Sigmoid colon (tissue), 7 donors: ENCODE measurements around the gene NACC1. TPM values are rescaled to one million over a fixed set of nuclear protein-coding genes. Genes with fewer than 3 reads are reported as not detected.

Experiments
- DNase-seq: peaks from one replicate; pipeline ENCODE4 v3.0.0-alpha.2; 2019
- H3K27ac ChIP-seq, 4 donors: fragments of 200-600 bp; sonication (generic); one replicate each; pipeline ENCODE4 v1.5.1; 2016 to 2019; ENCODE audit warnings: mild to moderate bottlenecking in 1 of 4
- H3K27me3 ChIP-seq, 3 donors: fragments of 200-600 bp; sonication (generic); one replicate each; pipeline ENCODE4 v1.5.1; 2019; ENCODE audit warnings: mild to moderate bottlenecking in 1 of 3
- H3K36me3 ChIP-seq, 4 donors: fragments of 200-600 bp; sonication (generic); one replicate each; pipeline ENCODE4 v1.5.1; 2016 to 2019
- H3K4me1 ChIP-seq, 4 donors: fragments of 200-600 bp; sonication (generic); one replicate each; pipeline ENCODE4 v1.5.1; 2017 to 2019
- H3K4me3 ChIP-seq, 4 donors: fragments of 200-600 bp; sonication (generic); one replicate each; pipeline ENCODE4 v1.5.1; 2017 to 2019; ENCODE audit warnings: mild to moderate bottlenecking in 2 of 4, moderate library complexity in 1 of 4
- H3K9me3 ChIP-seq, 4 donors: fragments of 200-600 bp in 3 of 4; sonication (generic) in 3 of 4; one replicate each; pipeline versions ENCODE4 v1.5.1 to v1.6.1; 2013 to 2019
- EP300 ChIP-seq, 4 donors: sonication (generic); formaldehyde crosslinking; IDR thresholded peaks; one replicate each; pipeline ENCODE4 v1.6.1; 2017; ENCODE audit warnings: antibody characterized with exemption in 4 of 4
- POLR2A ChIP-seq, 2 donors: fragments of 450-650 bp; IDR thresholded peaks; one replicate each; pipeline ENCODE4 v1.6.1; 2016; ENCODE audit warnings: antibody characterized with exemption in 2 of 2, mild to moderate bottlenecking in 2 of 2, moderate library complexity in 2 of 2
- POLR2AphosphoS5 ChIP-seq, 4 donors: sonication (generic); formaldehyde crosslinking; IDR thresholded peaks; one replicate each; pipeline ENCODE4 v1.6.1; 2017; ENCODE audit warnings: antibody characterized with exemption in 4 of 4
- WGBS, 2 donors: extraction: QIAGEN DNeasy Blood & Tissue Kit; methylation state at CpG; one replicate each; pipeline ENCODE4 v1.1.7; 2013; 5-methylcytosine and 5-hydroxymethylcytosine counted together
- intact Hi-C: fragments of 100-400 bp; cut with DNase I; formaldehyde crosslinking; loops from one replicate; pipeline ENCODE4 v1.15.1; 2023
- polyA plus RNA-seq, 3 donors: library from polyadenylated mRNA; stranded (reverse); fragments of 200-250 nt; gene quantifications; one replicate each; pipeline ENCODE4 v1.2.3, GENCODE V29; 2013
- total RNA-seq, 4 donors: library from RNA; depleted of rRNA; stranded (reverse); fragments of >200 nt; gene quantifications; one replicate each; pipeline ENCODE4 v1.1.0, GENCODE V29; 2016
- TF ChIP-seq, protein P1 (sequence below), 4 experiments: fragments of 450-650 bp in 3 of 4; fragments of 200-600 bp in 1 of 4; IDR thresholded peaks; one replicate each; pipeline ENCODE4 v1.5.1; 2016 to 2019; ENCODE audit warnings: antibody characterized with exemption in 4 of 4, mild to moderate bottlenecking in 3 of 4, moderate library complexity in 2 of 4
- donor health status: healthy with polysubstance abuse.
- donor health status: Bipolar disorder and iron deficiency.
- donor health status: healthy.

NACC1 gene
- total and polyA plus RNA-seq, 7 donors: 8.1 to 67.2 (median 18.8) TPM

DNA sequence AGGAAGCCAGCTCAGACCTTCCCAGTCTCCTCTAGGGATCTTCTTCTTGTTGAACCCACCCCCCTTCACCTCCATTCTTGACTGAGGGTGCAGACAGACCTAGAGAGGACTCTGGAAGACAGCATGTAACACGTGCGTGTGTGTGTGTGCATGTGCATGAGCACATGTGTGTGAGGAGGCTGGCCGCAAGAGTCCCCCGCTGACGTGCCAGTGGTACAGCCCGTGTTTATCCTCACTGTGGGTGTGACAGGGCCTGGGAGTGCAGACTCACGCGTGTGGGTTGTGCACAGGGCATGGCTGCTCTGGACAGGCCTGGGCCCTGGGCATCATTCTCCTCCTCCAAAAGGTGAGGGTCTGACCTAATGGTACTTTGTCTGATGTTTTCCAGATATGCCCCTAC is 41.7 kb upstream of the NACC1 start:
- DNase-seq: no peak
- H3K36me3 ChIP-seq: peaks cover 5 to 42% (median 20%) of the 10 kb centered on the region in 4 donors
- intact Hi-C loops: loop anchor here (5.0 kb wide), 1 partner anchor 79 kb away; the partner anchor contains the start of gene NFIX

DNA sequence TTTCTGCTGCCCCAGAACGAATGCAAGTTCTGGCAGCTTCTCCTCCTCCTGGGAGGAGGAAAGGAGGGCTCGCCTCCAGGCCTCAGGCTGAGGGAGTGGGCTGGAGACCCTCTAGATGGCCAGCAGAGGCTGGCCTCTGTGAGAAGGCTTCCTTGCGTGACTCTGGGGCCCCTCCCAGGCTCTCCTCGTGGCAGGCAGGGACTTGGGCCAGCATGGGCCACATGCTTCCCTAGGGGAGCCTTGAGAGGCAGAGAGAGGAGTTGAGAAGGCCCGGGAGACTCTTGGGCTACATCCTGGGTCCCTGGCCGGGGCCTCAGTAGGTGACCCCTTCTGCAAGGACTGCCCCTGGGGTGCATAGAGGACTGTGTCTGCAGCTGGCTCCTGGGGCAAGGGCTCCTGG is 41.3 kb upstream of the NACC1 start:
- Histone ChIP-seq H3K4me3 (no peak overlapping the region), H3K36me3 (peaks cover 5 to 46% (median 21%) of the 10 kb centered on the region in 4 donors), H3K27me3 (no peaks in the 10 kb centered on the region), H3K4me1 (peaks cover 0 to 91% (median 71%) of the 10 kb centered on the region in 4 donors), H3K27ac (peak overlapping the region; percentile 59 to 97 (median 87)), H3K9me3 (no peaks in the 10 kb centered on the region)
- intact Hi-C loops: loop anchor here (5.0 kb wide), 1 partner anchor 79 kb away; the partner anchor contains the start of gene NFIX
- 55 to 60% methylated on average over 6 of the region's 6 CpGs for WGBS, 2 donors
- DNase-seq: no peak
- no peak for TF ChIP-seq POLR2A (IDR thresholded peaks at IDR 0.05)
- TF ChIP-seq EP300 (IDR thresholded peaks at IDR 0.05): no peak
- no peak for TF ChIP-seq POLR2AphosphoS5 (IDR thresholded peaks at IDR 0.05)
- TF ChIP-seq, protein P1, sequence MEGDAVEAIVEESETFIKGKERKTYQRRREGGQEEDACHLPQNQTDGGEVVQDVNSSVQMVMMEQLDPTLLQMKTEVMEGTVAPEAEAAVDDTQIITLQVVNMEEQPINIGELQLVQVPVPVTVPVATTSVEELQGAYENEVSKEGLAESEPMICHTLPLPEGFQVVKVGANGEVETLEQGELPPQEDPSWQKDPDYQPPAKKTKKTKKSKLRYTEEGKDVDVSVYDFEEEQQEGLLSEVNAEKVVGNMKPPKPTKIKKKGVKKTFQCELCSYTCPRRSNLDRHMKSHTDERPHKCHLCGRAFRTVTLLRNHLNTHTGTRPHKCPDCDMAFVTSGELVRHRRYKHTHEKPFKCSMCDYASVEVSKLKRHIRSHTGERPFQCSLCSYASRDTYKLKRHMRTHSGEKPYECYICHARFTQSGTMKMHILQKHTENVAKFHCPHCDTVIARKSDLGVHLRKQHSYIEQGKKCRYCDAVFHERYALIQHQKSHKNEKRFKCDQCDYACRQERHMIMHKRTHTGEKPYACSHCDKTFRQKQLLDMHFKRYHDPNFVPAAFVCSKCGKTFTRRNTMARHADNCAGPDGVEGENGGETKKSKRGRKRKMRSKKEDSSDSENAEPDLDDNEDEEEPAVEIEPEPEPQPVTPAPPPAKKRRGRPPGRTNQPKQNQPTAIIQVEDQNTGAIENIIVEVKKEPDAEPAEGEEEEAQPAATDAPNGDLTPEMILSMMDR (IDR thresholded peaks at IDR 0.05): no peak

More for the DNA sequence above, 41.7 kb upstream of the NACC1 start:
- TF ChIP-seq EP300 (IDR thresholded peaks at IDR 0.05) (no peak), POLR2AphosphoS5 (IDR thresholded peaks at IDR 0.05) (no peak), POLR2A (IDR thresholded peaks at IDR 0.05) (no peak)
- TF ChIP-seq, protein P1 (IDR thresholded peaks at IDR 0.05): no peak
- H3K27me3 ChIP-seq: no peaks in the 10 kb centered on the region
- no peaks in the 10 kb centered on the region for H3K9me3 ChIP-seq
- peaks cover 0 to 91% (median 71%) of the 10 kb centered on the region in 4 donors for H3K4me1 ChIP-seq
- no peak overlapping the region for H3K4me3 ChIP-seq
- 57 to 78% methylated on average over 8 of the region's 8 CpGs for WGBS, 2 donors
- H3K27ac ChIP-seq: peak overlapping the region; percentile 54 to 97 (median 87)

DNA sequence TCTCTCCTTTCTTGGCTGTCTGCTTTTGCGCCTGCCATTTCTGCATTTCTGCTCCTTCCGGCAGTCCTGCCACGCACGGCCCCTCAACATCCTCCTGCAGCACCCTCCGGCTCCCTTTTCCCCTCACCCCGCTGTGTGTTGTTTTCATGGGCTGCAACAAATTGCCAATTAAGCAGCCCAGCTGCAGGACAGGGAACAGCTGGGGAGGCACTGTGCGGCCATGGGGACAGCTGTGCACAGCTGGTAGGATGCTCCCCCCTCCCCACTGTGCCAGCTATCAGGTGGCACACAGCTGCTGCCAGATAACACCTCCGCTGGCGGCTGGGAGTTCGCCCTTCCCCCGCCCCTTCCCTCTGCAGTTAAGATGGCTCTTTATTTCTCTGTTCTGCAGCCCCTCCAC is 40.8 kb upstream of the NACC1 start:
- no peaks in the 10 kb centered on the region for H3K9me3 ChIP-seq
- no peak for TF ChIP-seq POLR2A (IDR thresholded peaks at IDR 0.05)
- TF ChIP-seq POLR2AphosphoS5 (IDR thresholded peaks at IDR 0.05): peak in 1 of 4 donors; percentile 30
- no peaks in the 10 kb centered on the region for H3K27me3 ChIP-seq
- intact Hi-C loops: loop anchor here (5.0 kb wide), 1 partner anchor 80 kb away; the partner anchor contains the start of gene NFIX
- H3K36me3 ChIP-seq: peaks cover 5 to 49% (median 23%) of the 10 kb centered on the region in 4 donors
- DNase-seq: no peak
- H3K4me3 ChIP-seq: no peak overlapping the region
- peaks cover 0 to 91% (median 72%) of the 10 kb centered on the region in 4 donors for H3K4me1 ChIP-seq
- WGBS, 2 donors: 41 to 58% methylated on average over 11 of the region's 11 CpGs
- H3K27ac ChIP-seq: peak overlapping the region; percentile 79 to 97 (median 88)

DNA sequence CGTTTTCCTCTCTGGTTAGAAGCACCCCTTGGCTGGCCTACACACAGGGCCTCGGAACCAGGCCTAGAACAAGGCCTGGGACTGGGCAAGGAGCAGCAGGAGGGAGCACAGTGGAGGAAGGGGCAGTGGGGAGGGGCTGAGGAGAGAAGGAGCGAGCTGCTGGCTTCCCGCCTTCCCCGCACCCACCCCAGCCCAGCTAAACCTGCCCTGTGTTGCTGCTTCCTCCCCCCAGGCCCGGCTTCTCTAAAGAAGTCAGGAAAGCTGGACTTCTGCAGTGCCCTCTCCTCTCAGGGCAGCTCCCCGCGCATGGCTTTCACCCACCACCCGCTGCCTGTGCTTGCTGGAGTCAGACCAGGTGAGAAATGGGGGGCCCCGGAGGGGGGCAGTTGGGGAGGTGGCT is 39.7 kb upstream of the NACC1 start:
- intact Hi-C loops: loop anchor here (5.0 kb wide), 1 partner anchor 81 kb away; the partner anchor contains the start of gene NFIX
- Histone ChIP-seq H3K27ac (peak overlapping the region; percentile 79 to 97 (median 88)), H3K36me3 (peaks cover 5 to 53% (median 24%) of the 10 kb centered on the region in 4 donors), H3K4me3 (no peak overlapping the region), H3K4me1 (peaks cover 0 to 91% (median 73%) of the 10 kb centered on the region in 4 donors), H3K9me3 (no peaks in the 10 kb centered on the region), H3K27me3 (no peaks in the 10 kb centered on the region)
- 52 to 76% methylated on average over 10 of the region's 10 CpGs for WGBS, 2 donors
- TF ChIP-seq, protein P1 (IDR thresholded peaks at IDR 0.05): no peak
- TF ChIP-seq POLR2A (IDR thresholded peaks at IDR 0.05) (no peak), EP300 (IDR thresholded peaks at IDR 0.05) (no peak), POLR2AphosphoS5 (IDR thresholded peaks at IDR 0.05) (no peak)
- DNase-seq: no peak

DNA sequence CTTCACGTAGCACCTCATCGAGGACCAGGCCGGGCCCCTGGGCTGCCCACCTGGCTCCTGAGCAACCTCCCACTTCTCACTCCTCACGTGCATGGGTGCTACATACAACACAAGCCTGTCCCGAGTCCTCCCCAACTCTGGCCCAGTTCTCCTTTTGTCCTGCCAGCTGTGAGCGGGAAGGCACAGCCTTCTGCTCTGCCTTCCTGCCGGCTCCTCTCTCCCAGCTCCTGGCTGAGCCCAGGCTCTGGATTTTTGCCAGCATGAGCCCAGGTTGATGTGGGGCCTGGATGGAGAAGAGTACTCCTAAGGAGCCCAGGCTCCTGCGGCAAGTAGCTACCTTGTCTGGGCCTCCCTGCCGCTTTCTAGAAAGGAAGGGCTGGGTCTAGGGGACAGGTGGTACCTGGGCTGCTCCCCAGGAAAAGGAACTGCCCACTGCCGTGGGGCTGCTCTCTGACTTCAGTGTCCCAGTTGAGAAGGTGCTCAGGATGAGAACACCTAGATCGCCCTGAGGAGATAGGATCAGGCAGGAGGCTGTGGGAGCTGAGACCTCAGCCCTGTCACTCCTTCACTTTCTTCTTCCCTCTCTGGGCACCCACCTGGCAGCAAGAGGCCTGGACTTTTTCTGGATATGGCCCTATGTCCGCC is 39.0 kb upstream of the NACC1 start:
- peak; percentile 91 for DNase-seq
- Histone ChIP-seq H3K36me3 (peaks cover 5 to 53% (median 22%) of the 10 kb centered on the region in 4 donors), H3K4me1 (peaks cover 0 to 90% (median 73%) of the 10 kb centered on the region in 4 donors), H3K27me3 (no peaks in the 10 kb centered on the region), H3K9me3 (no peaks in the 10 kb centered on the region), H3K4me3 (no peak overlapping the region), H3K27ac (peak overlapping the region; percentile 79 to 97 (median 88))
- intact Hi-C loops: loop anchor here (5.0 kb wide), 1 partner anchor 82 kb away; the partner anchor contains the start of gene NFIX
- TF ChIP-seq, protein P1 (IDR thresholded peaks at IDR 0.05): no peak
- peak in 1 of 4 donors; percentile 53 for TF ChIP-seq EP300 (IDR thresholded peaks at IDR 0.05)
- TF ChIP-seq POLR2AphosphoS5 (IDR thresholded peaks at IDR 0.05): peak in 3 of 4 donors; percentile 28 to 62 (median 47)
- WGBS, 2 donors: 24 to 55% methylated on average over 12 of the region's 12 CpGs
